ENCODE results near the gene DTNB. TPM values are rescaled to one million over a fixed set of nuclear protein-coding genes. Genes with fewer than 3 reads are reported as not detected.

Gene DTNB
- total RNA-seq, 1 experiment from 2014 or later: 26.3 TPM

GRCh38 chr2:25356088-25356487, 317.3 kb downstream of the DTNB start:
- intact Hi-C loops (cut with micrococcal nuclease): no loop called here
- DNase-seq (ENCODE audit: unreplicated experiment): no peak

DNA sequence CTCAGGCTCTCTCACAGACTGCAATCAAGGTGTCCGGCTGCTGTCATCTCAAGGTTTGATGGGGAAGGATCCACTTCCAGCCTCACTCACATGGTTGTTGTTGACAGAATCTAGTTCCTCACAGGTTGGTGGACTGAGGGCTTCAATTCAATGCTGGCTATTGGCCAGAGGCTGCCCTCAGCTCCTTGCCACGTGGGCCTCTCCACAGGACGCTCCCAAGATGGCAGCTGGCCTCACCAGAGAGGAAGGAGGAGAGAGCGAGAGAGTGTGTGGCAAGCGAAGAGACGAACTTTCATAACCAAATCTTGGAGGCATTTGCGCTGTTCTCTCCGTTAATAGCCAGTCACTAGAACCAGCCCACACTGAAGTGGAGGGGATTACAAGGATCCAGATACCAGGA, 318.1 kb downstream of the DTNB start:
- Mint-ChIP-seq H3K4me1 (ENCODE audit: insufficient read depth, unreplicated experiment) (no peaks in the 10 kb centered on the region), H3K27ac (ENCODE audit: low read depth, unreplicated experiment) (no peak overlapping the region), H3K27me3 (ENCODE audit: insufficient read depth, unreplicated experiment) (peaks cover 12% of the 10 kb centered on the region), H3K36me3 (ENCODE audit: insufficient read depth, unreplicated experiment) (peaks cover 7% of the 10 kb centered on the region), H3K9me3 (ENCODE audit: unreplicated experiment) (no peaks in the 10 kb centered on the region), H3K4me3 (ENCODE audit: unreplicated experiment) (no peak overlapping the region)
- CTCF ChIA-PET: interaction anchor here (0.6 kb wide), 1 partner anchor 444 kb away, joined by 3 read pairs; no protein-coding TSS in a partner anchor
- no TSS peak for BruUV-seq (replicated peaks)
- POLR2A ChIA-PET: no interaction called here
- DNase-seq (ENCODE audit: unreplicated experiment): no peak
- intact Hi-C loops (cut with micrococcal nuclease): no loop called here
- TF ChIP-seq, protein P1, sequence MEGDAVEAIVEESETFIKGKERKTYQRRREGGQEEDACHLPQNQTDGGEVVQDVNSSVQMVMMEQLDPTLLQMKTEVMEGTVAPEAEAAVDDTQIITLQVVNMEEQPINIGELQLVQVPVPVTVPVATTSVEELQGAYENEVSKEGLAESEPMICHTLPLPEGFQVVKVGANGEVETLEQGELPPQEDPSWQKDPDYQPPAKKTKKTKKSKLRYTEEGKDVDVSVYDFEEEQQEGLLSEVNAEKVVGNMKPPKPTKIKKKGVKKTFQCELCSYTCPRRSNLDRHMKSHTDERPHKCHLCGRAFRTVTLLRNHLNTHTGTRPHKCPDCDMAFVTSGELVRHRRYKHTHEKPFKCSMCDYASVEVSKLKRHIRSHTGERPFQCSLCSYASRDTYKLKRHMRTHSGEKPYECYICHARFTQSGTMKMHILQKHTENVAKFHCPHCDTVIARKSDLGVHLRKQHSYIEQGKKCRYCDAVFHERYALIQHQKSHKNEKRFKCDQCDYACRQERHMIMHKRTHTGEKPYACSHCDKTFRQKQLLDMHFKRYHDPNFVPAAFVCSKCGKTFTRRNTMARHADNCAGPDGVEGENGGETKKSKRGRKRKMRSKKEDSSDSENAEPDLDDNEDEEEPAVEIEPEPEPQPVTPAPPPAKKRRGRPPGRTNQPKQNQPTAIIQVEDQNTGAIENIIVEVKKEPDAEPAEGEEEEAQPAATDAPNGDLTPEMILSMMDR (IDR thresholded peaks at IDR 0.05; ENCODE audit: unreplicated experiment): no peak

More at GRCh38 chr2:25356088-25356487, 317.3 kb downstream of the DTNB start:
- POLR2A ChIA-PET: no interaction called here
- H3K4me3 Mint-ChIP-seq (ENCODE audit: unreplicated experiment): no peak overlapping the region
- CTCF ChIA-PET: interaction anchor here (0.6 kb wide), 1 partner anchor 444 kb away, joined by 3 read pairs; no protein-coding TSS in a partner anchor
- H3K9me3 Mint-ChIP-seq (ENCODE audit: unreplicated experiment): no peaks in the 10 kb centered on the region
- H3K4me1 Mint-ChIP-seq (ENCODE audit: insufficient read depth, unreplicated experiment): no peaks in the 10 kb centered on the region
- no peak overlapping the region for H3K27ac Mint-ChIP-seq (ENCODE audit: low read depth, unreplicated experiment)
- BruUV-seq (replicated peaks): no TSS peak
- TF ChIP-seq, protein P1 (IDR thresholded peaks at IDR 0.05; ENCODE audit: unreplicated experiment): no peak
- peaks cover 7% of the 10 kb centered on the region for H3K36me3 Mint-ChIP-seq (ENCODE audit: insufficient read depth, unreplicated experiment)
- peaks cover 12% of the 10 kb centered on the region for H3K27me3 Mint-ChIP-seq (ENCODE audit: insufficient read depth, unreplicated experiment)

- no peak overlapping the region for H3K27ac Mint-ChIP-seq (ENCODE audit: low read depth, unreplicated experiment)
- intact Hi-C loops (cut with micrococcal nuclease): no loop called here
- no peaks in the 10 kb centered on the region for H3K4me1 Mint-ChIP-seq (ENCODE audit: insufficient read depth, unreplicated experiment)
- no peak overlapping the region for H3K4me3 Mint-ChIP-seq (ENCODE audit: unreplicated experiment)
- BruUV-seq (replicated peaks): no TSS peak
- TF ChIP-seq, protein P1 (IDR thresholded peaks at IDR 0.05; ENCODE audit: unreplicated experiment): no peak
- no peaks in the 10 kb centered on the region for H3K9me3 Mint-ChIP-seq (ENCODE audit: unreplicated experiment)
- DNase-seq (ENCODE audit: unreplicated experiment): no peak
- POLR2A ChIA-PET: no interaction called here
- CTCF ChIA-PET: interaction anchor here (0.6 to 1.9 kb wide), 2 partner anchors 8 to 11 kb away, joined by 4 to 6 read pairs; no protein-coding TSS in a partner anchor
- H3K27me3 Mint-ChIP-seq (ENCODE audit: insufficient read depth, unreplicated experiment): peaks cover 12% of the 10 kb centered on the region
- peaks cover 7% of the 10 kb centered on the region for H3K36me3 Mint-ChIP-seq (ENCODE audit: insufficient read depth, unreplicated experiment)
These were observed 319.3 kb downstream of the DTNB start for GRCh38 chr2:25354116-25354515.

DNA sequence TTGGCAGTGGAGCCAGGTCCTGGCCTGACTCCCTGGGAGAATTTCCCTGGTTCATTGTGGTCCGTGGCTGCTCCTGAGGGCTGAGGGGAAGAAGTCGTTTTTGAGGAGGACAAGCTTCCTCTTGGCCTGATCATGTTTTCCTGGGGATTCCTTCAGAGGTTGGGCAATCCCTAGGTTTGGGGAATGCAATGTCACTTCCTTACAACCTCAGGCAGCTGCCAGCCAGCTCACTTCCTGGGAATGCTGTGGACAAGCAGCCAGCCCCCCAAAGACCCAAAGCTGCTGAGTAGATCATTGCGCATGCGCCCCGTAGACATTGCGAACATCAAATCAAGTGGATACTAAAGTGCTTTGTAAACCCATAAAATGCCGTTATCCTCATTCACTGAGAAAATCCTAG, 324.0 kb downstream of the DTNB start:
- no TSS peak for BruUV-seq (replicated peaks)
- peaks cover 2% of the 10 kb centered on the region for H3K27me3 Mint-ChIP-seq (ENCODE audit: insufficient read depth, unreplicated experiment)
- H3K9me3 Mint-ChIP-seq (ENCODE audit: unreplicated experiment): no peaks in the 10 kb centered on the region
- intact Hi-C loops (cut with micrococcal nuclease): no loop called here
- H3K36me3 Mint-ChIP-seq (ENCODE audit: insufficient read depth, unreplicated experiment): peaks cover 7% of the 10 kb centered on the region
- ChIA-PET CTCF (interaction anchor here (1.2 kb wide), 1 partner anchor 28 kb away, joined by 6 read pairs; no protein-coding TSS in a partner anchor), POLR2A (no interaction called here)
- DNase-seq (ENCODE audit: unreplicated experiment): peak; percentile 34
- no peak overlapping the region for H3K27ac Mint-ChIP-seq (ENCODE audit: low read depth, unreplicated experiment)
- H3K4me3 Mint-ChIP-seq (ENCODE audit: unreplicated experiment): no peak overlapping the region
- TF ChIP-seq, protein P1 (IDR thresholded peaks at IDR 0.05; ENCODE audit: unreplicated experiment): no peak
- peaks cover 7% of the 10 kb centered on the region for H3K4me1 Mint-ChIP-seq (ENCODE audit: insufficient read depth, unreplicated experiment)
